Measurements from ENCODE around the gene NDFIP1.
"Not testable (repeated sequence)": the region's sequence is repeated elsewhere in the genome, so short reads cannot be mapped to it uniquely, and the experiment has no call there.

Gene NDFIP1

DNA sequence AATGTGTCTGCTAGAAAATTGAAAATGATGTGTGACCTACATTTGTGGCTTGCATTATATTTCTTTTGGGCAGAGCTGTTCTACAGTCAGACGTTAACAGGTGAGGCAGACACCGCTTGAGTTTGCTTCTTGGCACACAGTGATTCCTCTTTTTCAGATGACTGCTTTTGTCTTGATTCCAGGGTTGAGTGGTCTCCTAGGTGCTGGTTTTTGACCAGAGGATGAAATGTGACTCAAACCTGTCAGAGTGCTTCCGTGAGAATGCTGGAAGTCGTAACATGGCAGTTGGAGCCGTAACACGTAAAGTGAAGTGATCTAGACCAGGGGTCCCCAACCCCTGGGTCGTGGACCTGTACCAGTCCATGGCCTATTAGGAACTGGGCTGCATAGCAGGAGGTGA lies 28.3 kb upstream of the NDFIP1 start:
- TF ChIP-seq POLR2A (IDR thresholded peaks at IDR 0.05; ENCODE audit: low read depth, low read length) = no peak
- FAIRE-seq (no peak), DNase-seq (ENCODE audit: insufficient read length, low spot score) (no peak)

- TF ChIP-seq POLR2A (IDR thresholded peaks at IDR 0.05; ENCODE audit: low read depth, low read length) = no peak
- DNase-seq (ENCODE audit: insufficient read length, low spot score) (no peak), FAIRE-seq (no peak)
These were observed 26.3 kb upstream of the NDFIP1 start for GRCh38 chr5:142082182-142082781.

DNA sequence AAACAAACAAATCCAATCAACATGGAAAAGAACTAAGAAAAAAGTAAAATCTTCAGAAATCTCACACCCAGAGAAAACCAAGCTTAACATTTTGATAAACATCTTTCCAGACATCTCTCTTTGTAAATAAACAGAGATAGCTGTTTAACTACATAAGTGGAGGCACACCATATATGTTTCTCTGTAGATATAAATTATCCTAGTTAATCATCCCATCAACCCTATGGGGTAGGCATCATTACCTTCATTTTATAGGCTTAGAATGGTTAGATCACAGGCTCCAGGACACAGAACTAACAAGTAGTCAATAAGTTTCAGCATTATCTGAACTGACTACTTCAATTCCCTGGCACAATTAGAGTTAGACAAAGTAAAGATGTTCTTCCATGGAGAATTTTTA lies 22.4 kb upstream of the NDFIP1 start:
- DNase-seq (ENCODE audit: insufficient read length, low spot score) = no peak
- no peak for TF ChIP-seq POLR2A (IDR thresholded peaks at IDR 0.05; ENCODE audit: low read depth, low read length)
- FAIRE-seq = no peak

DNA sequence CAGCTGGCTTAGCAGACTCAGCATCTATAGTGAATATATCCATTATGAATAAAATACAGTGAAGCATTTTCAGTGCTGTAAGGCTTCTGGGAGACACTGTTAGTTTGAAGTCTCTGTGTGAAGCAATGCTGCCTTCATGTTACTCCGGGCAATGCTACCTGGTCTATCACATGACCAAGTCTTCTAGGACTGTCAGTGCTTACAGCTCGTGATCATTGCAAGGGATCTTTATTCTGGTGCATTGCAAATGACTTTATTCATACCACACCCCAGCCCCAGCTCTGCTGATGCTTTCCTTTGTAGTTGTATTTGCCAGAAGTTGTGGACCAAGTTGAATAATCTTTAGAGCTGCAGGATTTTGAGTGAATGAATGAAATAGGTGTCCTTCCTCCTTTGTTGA lies 21.9 kb upstream of the NDFIP1 start:
- DNase-seq (ENCODE audit: insufficient read length, low spot score) (no peak), FAIRE-seq (no peak)
- no peak for TF ChIP-seq POLR2A (IDR thresholded peaks at IDR 0.05; ENCODE audit: low read depth, low read length)

DNA sequence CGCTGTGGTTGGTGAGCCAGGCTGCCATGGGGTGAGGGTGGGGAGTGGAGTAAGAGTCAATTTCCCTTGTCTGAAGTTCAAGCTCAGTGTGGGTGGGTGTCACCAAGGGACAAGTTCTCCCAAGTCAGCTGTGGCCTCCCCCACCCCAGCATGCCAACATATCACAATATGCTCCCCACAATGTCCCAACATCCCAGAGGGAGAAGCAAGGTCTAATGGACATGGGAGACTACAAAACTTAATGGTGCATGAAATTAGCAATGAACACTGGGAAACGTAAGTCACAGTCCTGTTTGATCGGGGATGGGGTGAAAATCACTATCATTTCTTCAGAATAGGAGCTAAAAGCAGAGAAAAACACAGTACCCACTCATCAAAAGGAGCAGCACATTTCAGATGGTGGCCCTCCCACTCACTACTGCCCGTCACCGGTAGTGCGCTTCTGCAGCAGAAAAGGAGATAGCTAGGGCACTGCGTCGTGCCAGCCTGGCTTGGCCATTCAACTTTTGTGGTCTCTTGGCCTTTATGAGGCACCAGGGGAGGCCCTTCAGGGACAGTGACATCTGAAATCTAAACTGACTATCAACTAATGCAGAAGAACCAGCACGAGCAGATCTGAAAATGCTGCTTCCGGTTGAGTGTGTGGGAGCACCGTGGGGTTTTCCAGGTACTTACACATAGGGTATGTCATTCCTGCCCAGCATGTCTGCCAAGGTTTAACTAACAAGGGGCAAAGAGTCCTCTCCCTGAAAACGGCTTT lies 20.5 kb upstream of the NDFIP1 start:
- TF ChIP-seq POLR2A (IDR thresholded peaks at IDR 0.05; ENCODE audit: low read depth, low read length) = no peak
- no peak for DNase-seq (ENCODE audit: insufficient read length, low spot score)
- FAIRE-seq = no peak

DNA sequence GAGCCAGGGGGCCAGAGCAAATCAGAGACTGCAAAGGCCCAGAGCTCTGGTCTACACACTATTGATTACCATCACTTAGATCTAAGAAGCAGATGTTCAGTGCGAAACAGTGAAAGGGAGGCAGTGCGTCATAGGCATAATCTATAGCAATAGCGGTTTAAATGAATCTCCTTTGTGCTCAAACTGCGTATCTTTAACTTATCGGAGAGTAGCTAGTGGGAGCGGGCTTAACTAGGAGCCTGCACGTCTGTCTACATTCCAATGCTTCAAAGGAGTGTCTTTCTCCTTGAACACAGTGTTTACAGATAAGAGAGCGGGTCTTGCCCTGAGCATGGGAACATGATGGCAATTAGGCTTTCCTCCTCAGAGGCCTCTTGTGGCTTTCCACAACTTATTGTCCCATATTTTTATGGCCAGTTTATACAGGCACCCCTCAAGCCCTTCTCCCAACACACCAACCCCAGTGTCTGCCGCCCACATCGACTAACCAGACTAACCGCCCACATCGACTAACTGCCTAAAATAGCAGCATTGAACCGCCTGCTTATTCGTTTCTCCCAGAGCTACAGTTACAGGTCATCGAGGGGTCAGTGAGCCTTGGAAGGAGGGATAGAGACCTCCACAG lies 19.6 kb upstream of the NDFIP1 start:
- not testable (repeated sequence) for FAIRE-seq; DNase-seq (ENCODE audit: insufficient read length, low spot score)

GRCh38 chr5:142091012-142091411 lies 17.6 kb upstream of the NDFIP1 start:
- no peak for TF ChIP-seq POLR2A (IDR thresholded peaks at IDR 0.05; ENCODE audit: low read depth, low read length)
- FAIRE-seq (no peak), DNase-seq (ENCODE audit: insufficient read length, low spot score) (no peak)

- DNase-seq (ENCODE audit: insufficient read length, low spot score) = no peak
- no peak for FAIRE-seq
- no peak for TF ChIP-seq POLR2A (IDR thresholded peaks at IDR 0.05; ENCODE audit: low read depth, low read length)
These were observed 16.7 kb upstream of the NDFIP1 start for GRCh38 chr5:142091922-142092321.

GRCh38 chr5:142095035-142095434 lies 13.5 kb upstream of the NDFIP1 start:
- FAIRE-seq (no peak), DNase-seq (ENCODE audit: insufficient read length, low spot score) (no peak)
- TF ChIP-seq POLR2A (IDR thresholded peaks at IDR 0.05; ENCODE audit: low read depth, low read length) = no peak

- DNase-seq (ENCODE audit: insufficient read length, low spot score) (no peak), FAIRE-seq (no peak)
- no peak for TF ChIP-seq POLR2A (IDR thresholded peaks at IDR 0.05; ENCODE audit: low read depth, low read length)
These were observed 12.8 kb upstream of the NDFIP1 start for GRCh38 chr5:142095651-142096330.

- DNase-seq (ENCODE audit: insufficient read length, low spot score) (no peak), FAIRE-seq (no peak)
- no peak for TF ChIP-seq POLR2A (IDR thresholded peaks at IDR 0.05; ENCODE audit: low read depth, low read length)
These were observed 12.2 kb upstream of the NDFIP1 start for GRCh38 chr5:142096382-142096781.

DNA sequence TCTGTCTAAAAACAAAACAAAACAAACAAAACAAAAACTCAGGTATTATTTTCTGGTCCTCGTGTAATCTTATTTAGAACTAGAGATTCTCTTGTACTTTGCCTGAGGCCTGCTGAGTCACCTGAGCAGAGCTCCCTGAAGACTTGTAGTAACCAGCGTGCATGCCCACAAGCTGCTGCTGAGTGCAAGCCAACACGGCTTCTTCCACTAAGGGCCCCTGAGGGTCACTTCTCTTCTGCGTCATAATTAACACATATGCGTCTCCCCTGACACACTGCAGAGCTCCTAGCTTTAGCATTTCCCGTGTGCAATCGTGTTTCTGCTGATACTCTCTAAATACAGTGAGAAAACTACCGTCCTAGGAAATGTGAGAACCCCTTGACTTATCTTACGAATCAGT lies 10.9 kb upstream of the NDFIP1 start:
- no peak for DNase-seq (ENCODE audit: insufficient read length, low spot score)
- no peak for FAIRE-seq
- TF ChIP-seq POLR2A (IDR thresholded peaks at IDR 0.05; ENCODE audit: low read depth, low read length) = no peak

DNA sequence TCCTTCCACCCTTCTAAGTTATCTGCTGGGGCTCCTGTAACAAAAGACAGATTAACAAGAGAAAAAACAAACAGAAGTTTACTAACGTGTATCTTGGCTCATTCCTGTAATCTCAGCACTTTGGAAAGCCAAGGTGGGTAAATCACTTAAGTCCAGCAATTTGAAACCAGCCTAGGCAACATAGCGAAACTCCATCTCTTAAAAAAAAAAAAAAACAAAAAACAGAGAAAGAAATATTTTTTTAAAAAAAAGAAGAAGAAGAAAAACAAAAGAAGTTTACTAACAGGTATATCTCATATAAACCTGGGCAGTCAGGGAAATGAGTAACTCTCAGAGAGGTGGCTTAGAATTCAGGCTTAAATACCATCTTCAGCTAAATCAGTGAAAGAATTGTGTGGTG lies 10.3 kb upstream of the NDFIP1 start:
- DNase-seq (ENCODE audit: insufficient read length, low spot score) (no peak), FAIRE-seq (no peak)
- no peak for TF ChIP-seq POLR2A (IDR thresholded peaks at IDR 0.05; ENCODE audit: low read depth, low read length)

DNA sequence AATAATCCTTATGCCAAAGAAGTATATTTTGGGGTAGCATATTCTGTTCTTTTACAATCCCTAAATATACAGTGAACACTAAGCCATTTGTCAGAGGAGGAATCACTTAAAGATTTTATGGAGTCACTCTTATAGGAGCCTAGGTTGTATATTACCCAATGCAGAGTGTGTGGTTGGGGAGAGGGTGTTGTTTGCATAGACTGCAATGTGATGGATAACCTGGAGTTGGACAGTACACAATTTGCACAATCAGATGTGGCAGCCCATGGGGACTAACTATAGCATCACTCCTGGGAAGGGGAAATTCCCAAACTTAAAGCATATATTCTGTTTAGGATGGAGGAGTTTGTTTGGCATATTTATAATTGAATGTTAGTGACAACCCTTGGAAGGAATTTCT lies 9.6 kb upstream of the NDFIP1 start:
- TF ChIP-seq POLR2A (IDR thresholded peaks at IDR 0.05; ENCODE audit: low read depth, low read length) = no peak
- DNase-seq (ENCODE audit: insufficient read length, low spot score) (no peak), FAIRE-seq (no peak)
